HG02870 (cell line): ENCODE measurements around the gene C2orf74.
"Not testable (repeated sequence)": the region's sequence is repeated elsewhere in the genome, so short reads cannot be mapped to it uniquely, and the experiment has no call there.

Experiments used
- ATAC-seq: cut with Tn5 transposase; IDR thresholded peaks from one replicate; pipeline ENCODE4 v1.9.1; 2021; ENCODE audit warnings: mild to moderate bottlenecking, moderate library complexity; ENCODE audit not compliant: unreplicated experiment

C2orf74 gene

GRCh38 chr2:61161888-61162287 lies at the start of gene C2orf74:
Gene C2orf74 (plus strand): TSS chr2:61162188. CDS start chr2:61162515, 327 bp downstream.
- ATAC-seq, result no peak

- ATAC-seq, result no peak
Observed at GRCh38 chr2:61114147-61114546, 47.8 kb upstream of the C2orf74 start.

- ATAC-seq, result no peak
Observed at GRCh38 chr2:61116302-61116701, 45.7 kb upstream of the C2orf74 start.

- ATAC-seq, result no peak
Observed at GRCh38 chr2:61117534-61117933, 44.5 kb upstream of the C2orf74 start.

- no peak for ATAC-seq
Observed at GRCh38 chr2:61125123-61125710, 36.8 kb upstream of the C2orf74 start.

- ATAC-seq, result no peak
Observed at GRCh38 chr2:61125798-61126197, 36.2 kb upstream of the C2orf74 start.

- not testable (repeated sequence) for ATAC-seq
Observed at GRCh38 chr2:61128122-61128521, 33.9 kb upstream of the C2orf74 start.

- no peak for ATAC-seq
Observed at GRCh38 chr2:61134141-61134540, 27.8 kb upstream of the C2orf74 start.

- ATAC-seq, result no peak
Observed at GRCh38 chr2:61135510-61135909, 26.5 kb upstream of the C2orf74 start.

GRCh38 chr2:61138859-61139258 lies 23.1 kb upstream of the C2orf74 start:
- ATAC-seq, result no peak

- ATAC-seq, result no peak
Observed at GRCh38 chr2:61141151-61141550, 20.8 kb upstream of the C2orf74 start.

GRCh38 chr2:61144697-61145268 lies 17.2 kb upstream of the C2orf74 start:
- peak; percentile 92 for ATAC-seq

GRCh38 chr2:61145990-61146389 lies 16.0 kb upstream of the C2orf74 start:
- ATAC-seq, result no peak

- not testable (repeated sequence) for ATAC-seq
Observed at GRCh38 chr2:61148091-61148490, 13.9 kb upstream of the C2orf74 start.

GRCh38 chr2:61149074-61149473 lies 12.9 kb upstream of the C2orf74 start:
- ATAC-seq, result no peak

GRCh38 chr2:61151436-61151835 lies 10.6 kb upstream of the C2orf74 start:
- no peak for ATAC-seq

GRCh38 chr2:61157371-61158003 lies 4.5 kb upstream of the C2orf74 start:
- ATAC-seq, result no peak

GRCh38 chr2:61158356-61158955 lies 3.5 kb upstream of the C2orf74 start:
- ATAC-seq, result no peak

GRCh38 chr2:61162721-61163120 lies 733 bp downstream of the C2orf74 start:
- ATAC-seq, result no peak

- ATAC-seq, result not testable (repeated sequence)
Observed at GRCh38 chr2:61165082-61165481, 3.1 kb downstream of the C2orf74 start.

- no peak for ATAC-seq
Observed at GRCh38 chr2:61165946-61166345, 4.0 kb downstream of the C2orf74 start.

GRCh38 chr2:61167579-61167978 lies 5.6 kb downstream of the C2orf74 start:
- ATAC-seq, result no peak
